ENCODE measurements around the gene TMSB4X.
"Not testable (repeated sequence)": the region's sequence is repeated elsewhere in the genome, so short reads cannot be mapped to it uniquely, and the experiment has no call there.

TMSB4X gene

DNA sequence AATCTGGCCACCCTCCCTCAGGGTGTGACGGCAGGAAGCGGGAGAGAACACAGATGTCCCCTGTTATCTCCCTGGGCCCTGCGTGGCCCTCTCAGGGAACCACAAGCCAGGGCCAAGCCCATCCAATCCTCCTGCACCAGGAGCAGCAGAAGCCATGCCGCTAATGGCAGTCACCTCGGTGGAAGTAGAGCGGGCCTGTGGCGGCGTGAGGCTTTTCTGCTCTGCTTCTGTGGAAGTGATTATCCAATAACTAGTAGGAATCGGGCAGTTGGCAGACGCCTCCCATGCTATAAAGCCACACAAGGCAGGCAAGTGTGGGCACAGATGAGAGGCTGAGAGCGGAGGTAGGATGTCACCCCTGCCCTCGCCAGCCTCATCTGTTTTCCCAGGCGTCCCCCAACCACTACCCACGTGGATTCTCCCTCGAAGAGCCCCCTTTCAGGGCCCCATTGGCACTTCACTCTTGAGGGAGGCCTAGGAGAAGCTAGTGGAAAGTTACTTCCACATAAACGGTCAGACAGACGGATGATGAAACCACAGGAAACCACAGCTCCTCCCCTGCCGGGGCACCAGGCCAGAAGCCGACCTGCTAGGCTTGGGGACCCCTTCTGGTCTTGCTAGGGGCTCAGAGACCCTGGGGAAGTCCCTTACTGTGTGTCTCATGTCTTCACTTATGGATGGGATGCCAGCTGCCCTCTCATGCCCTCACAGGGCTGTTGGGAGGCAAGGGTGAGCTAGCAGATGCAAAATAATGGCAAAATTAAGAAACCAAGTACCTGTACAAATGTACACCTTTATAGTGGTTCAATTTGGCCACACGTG is 18.8 kb upstream of the TMSB4X start:
- no peak for DNase-seq (ENCODE audit: low read depth)

DNA sequence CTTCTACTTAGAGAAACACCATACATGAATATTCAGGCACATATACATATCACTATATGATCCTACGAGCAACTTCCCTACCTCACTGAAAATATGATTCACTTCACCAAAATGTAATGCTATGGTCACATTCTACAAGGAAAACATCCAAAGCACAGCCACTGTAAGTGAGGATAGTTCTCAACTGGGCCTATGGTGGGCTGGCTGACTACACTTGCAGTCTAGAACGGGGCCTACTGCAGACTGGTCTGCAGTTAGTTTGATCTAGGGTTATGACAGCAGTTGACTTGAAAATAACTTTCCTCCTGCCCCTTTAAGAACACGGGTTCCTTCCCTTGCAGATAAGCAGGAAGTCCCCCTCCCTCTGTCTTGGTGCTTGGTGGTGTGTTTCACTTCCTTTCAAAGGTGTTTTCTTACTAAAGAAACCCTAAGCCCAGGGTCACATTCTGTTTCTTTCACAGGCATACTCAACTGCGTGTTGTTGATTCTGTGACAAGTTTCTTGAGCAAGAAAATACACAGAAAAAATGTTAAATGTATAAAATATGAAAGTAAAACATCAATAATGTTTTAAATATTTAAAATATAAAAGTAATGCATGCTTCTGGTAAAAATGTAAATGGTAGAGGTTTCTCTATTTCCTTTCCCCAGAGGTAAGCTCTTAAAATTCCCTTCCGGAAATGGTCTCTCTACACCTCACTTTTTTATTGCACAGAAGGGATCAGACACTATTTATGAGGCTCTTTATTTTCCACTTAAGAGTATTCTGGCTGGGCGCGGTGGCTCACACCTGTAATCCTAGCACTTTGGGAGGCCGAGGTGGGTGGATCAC is 18.0 kb upstream of the TMSB4X start:
- no peak for DNase-seq (ENCODE audit: low read depth)

DNA sequence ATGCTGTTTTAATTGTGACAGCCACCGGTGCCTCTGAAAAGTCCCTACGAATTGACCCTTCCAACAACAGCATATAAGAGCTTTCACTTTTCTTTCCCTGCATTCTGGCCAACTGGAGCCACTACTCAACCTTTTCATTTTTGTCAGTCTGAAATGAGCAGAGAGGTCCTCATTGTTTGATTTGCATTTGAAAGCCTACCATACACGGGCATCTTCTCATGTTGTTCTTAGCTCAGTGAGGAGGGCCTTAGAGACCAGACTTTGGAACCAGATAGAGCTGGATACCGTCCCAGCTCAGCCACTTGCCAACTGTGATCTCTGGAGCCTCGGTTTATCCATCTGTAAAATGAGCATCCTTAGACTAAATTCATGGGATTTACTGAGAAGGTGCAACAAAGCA is 16.9 kb upstream of the TMSB4X start:
- no peak for DNase-seq (ENCODE audit: low read depth)

DNA sequence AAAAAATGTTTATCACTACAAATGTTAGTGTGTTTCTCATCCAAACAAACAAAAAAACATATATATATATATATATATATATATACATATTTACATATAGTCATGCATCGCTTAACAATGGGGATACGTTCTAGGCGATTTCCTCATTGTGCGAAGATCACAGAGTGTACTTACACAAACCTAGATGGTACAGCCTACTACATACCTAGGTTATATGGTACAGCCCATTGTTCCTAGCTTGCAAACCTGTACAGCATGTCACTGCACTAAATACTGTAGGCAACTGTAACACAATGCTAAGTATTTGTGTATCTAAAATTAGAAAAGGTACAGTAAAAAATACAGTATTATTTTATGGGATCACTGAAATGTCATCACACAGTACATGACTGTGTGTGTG is 16.4 kb upstream of the TMSB4X start:
- no peak for DNase-seq (ENCODE audit: low read depth)

DNA sequence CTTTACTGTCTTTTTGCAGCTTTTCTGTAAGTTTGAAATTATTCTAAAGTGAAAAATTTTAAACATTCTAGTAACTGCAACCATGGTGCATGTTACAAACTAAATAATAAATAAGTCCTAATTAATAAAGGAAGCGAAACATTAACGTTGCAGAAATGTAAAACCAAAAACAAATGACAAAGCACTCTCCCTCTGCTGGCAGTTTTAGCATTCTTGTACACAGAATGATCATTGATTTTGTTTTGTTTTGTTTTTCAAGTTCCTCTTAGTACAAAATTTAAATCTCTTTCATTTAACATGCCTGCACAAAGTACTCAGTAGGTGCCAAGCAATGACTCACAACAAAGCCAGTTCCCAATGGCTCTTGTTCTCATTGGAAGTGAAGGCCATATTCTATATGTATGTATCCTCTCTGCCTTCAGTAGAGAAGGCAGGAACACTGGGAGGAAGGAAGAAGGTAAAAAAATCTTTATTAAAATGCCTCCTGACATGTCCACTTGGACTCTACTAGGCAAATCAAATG is 13.7 kb upstream of the TMSB4X start:
- DNase-seq (ENCODE audit: low read depth), result no peak

DNA sequence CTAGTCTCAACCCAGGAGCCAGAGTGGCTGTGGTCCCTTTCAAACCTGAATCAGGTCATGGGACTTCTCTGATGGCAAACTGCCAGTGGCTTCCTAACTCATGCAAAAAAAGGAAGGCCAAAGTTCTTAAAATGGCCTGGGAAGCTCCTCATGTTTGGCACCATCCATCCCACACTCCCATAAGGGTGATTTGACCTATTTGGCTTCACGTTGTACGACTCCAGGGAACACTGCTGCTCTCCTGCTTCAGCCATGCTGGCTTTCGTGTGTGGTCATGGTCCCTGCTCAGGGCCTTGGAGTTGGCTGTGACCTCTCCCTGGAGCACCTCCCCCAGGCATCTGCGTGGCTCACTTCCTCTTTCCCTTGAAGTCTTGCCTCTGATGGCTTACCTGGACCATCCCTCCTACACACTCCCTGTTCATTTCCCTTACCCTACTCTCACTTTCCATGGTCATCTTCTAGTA is 12.8 kb upstream of the TMSB4X start:
- DNase-seq (ENCODE audit: low read depth), result no peak

DNA sequence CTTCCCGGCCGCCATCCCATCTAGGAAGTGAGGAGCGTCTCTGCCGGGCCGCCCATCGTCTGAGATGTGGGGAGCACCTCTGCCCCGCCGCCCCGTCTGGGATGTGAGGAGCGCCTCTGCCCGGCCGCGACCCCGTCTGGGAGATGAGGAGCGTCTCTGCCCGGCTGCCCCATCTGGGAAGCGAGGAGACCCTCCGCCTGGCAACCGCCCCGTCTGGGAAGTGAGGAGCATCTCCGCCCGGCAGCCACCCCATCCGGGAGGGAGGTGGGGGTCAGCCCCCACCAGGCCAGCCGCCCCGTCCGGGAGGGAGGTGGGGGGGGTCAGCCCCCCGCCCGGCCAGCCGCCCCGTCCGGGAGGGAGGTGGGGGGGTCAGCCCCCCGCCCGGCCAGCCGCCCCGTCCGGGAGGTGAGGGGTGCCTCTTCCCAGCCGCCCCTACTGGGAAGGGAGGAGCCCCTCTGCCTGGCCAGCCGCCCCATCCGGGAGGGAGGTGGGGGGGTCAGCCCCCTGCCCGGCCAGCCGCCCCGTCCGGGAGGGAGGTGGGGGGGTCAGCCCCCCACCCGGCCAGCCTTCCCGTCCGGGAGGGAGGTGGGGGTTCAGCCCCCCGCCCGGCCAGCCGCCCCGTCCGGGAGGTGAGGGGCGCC is 11.6 kb upstream of the TMSB4X start:
- not testable (repeated sequence) for DNase-seq (ENCODE audit: low read depth)

DNA sequence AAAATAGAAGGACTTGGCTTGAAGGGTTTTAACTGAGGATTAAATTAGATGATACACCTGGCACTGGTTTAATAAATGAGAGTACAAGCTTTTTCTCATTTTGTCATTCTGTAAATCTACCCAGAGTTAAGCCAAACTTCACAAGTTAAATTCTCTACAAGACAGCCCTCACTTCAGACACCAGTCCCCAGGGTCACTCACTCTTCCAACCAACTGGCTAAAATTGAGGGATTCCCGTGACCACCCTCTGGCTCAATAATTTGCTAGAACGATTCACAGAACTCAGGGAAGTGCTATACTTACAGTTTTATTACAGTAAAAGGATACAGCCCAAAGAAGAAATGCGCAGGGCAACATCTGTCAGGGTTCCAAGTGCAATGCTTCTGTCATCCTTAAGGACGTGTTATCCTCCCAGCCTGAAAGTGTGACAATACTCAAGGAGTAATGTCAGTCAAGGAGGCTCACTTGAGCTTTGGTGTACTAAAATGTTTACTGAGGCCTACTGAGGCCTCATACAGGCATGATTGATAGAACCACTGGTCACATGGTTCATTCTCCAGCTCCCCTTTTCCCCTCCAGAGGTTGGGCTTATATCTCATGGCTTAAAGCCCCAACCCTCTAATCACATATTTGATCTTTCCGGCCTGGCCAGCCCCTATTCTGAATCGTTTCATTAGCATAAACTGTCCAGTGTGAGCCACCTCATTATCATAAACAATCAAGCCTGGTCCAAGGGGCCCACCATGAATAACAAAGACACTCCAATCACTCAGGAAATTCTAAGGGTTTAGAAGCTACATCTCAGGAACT is 9.6 kb upstream of the TMSB4X start:
- DNase-seq (ENCODE audit: low read depth), result no peak

DNA sequence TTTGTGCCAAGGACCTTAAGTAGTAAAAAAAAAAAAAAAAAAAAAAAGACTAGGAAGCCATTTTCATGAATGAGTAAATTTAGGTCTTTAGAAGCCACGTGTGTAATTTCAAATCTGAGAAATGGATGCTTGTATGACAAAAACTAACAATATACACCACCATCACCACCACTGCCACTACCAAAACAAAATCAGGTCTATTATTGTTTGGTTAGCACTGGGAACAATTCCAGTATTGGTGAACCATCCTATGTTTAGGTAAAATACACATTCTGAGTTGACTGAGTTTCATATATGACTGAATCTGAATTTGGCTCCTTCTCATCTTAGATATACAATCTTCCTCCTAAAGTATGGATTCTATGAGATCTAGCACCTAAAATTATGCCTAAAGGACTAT is 8.8 kb upstream of the TMSB4X start:
- no peak for DNase-seq (ENCODE audit: low read depth)

DNA sequence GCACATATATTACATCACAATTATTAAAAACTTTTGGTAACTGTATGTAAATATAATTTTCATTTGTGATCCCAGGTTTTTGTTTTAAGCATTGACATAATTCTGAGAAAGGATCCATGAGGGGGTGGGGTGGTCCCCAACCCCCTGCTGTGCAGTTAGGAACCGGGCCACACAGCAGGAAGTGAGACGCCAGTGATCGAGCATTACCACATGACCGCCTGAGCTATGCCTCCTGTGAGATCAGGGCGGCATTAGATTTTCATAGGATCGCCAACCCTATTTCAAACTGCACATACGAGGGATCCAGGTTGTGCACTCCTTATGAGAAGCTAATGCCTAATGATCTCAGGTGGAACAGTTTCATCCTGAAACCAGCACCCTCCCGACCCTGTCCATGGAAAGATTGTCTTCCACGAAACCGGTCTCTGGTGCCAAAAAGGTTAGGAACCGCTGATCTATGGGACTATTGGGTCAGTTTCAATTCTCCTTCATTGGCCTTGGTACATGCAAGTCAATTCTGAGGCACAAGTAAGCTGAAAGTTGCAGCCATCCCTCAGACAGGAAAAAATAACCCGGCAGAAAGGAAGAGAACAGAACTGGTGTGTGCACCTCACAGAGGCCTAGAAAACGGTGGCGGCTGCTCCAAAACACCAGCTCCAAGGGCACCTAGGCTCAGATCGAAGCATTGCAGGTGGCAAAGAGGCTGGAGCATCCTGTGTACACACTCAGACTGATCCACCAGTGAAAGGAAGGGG is 7.0 kb upstream of the TMSB4X start:
- no peak for DNase-seq (ENCODE audit: low read depth)

DNA sequence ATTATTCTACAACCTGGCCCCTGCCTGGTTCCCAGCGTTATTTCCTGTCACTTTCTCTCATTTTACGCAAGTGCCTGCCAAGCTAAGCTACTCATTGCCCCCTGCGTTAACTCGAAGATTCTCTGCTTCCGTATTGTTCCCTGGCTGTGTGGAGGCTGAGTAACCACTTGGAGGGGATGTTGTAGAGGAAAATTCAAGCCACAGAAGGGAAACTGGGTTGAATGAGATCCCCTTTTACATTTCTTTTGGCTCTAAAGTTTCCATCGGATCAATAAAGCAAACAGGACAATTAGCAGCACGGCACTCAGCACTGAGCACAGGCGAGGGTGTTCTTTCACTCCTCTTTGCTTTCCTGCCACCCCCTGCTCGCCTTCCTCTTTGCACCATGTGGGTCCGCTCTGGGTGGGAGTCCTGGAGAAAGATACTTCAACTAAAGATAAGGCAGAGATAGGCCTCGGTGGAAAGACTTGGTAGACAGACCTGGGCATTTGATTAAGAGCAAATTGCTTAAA is 4.2 kb upstream of the TMSB4X start:
- DNase-seq (ENCODE audit: low read depth), result no peak

DNA sequence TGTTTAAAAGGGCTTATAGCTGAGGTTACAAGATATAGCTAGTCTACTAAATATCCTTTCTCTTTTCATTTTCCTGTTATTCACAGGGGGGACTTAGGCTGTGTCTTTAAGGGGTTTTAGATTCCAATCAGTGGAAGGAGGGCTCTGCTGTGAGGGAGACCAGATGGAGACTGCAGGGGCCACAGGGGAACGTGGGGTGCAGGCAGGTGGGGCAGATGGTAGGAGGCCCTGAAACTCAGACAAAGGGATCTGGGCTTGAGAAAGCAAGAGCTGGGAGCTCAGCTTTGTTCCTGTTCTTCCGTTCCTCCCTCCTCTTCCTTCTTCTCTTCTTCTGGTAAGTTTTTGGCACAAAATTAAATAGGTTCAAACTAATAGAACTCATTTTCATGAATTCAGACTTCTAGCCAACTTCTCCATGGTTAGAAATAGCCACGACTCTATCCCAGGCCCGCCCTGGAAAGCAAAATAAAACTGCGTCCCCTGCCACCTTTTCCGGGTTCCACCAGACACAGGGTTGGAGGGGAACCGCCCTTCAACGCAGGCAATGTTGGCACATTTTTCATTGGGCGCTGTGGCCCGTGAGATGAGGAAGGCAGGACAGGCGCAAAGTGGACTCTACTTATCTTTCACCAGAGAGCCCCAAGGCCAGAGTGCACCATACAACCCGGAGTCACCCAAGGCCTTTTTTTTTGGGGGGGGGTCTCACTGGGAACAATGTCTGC is 3.5 kb upstream of the TMSB4X start:
- DNase-seq (ENCODE audit: low read depth), result no peak

DNA sequence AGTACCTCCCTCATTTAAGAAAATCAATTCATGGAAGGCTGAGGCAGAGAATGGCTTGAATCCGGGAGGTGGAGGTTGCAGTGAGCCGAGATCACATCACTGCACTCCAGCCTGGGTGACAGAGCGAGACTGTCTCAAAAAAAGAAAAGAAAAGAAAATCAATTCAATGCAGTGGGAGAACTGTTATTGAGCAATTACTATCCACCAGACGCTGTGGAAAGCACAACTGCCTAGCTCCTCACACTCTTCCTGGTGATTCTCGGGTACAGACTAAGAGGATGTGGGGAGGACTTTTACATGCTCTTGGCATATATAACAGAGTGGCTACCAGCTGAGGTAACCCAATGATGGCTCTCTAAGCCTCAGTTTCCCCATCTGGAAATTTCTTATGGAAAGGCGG is 2.7 kb upstream of the TMSB4X start:
- DNase-seq (ENCODE audit: low read depth), result no peak

DNA sequence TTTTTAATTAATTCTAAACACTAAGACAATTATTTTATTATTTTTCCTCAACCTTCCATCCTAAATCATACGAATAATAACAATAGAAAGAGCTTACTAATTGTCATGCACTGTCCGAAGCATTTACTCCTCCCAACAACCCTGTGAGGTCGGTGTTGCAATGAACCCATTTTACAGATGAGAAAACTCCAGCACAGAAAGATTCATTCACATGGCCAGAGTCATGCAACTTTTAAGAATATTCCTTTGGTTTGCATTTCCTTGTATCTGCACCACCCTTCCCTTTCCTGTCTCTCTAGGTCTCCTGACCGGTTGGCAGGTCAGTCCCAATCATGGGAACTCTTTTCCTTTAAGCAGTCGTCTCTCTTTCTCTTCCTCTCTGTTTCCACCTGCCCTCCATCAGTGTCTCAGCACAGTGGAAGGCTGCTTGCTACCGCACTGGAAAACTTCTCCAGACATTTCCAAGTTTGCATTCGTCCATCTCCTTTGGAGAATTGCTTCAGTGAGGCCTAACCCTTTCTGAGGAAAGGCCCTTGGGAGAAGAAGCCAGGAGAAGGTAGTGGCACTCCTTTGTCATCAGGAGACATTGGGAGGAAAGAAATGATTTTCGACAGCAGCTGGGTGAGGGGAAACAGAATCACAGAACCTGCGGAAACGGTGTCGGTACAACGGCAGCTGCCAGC is 1.9 kb upstream of the TMSB4X start:
- DNase-seq (ENCODE audit: low read depth), result no peak

DNA sequence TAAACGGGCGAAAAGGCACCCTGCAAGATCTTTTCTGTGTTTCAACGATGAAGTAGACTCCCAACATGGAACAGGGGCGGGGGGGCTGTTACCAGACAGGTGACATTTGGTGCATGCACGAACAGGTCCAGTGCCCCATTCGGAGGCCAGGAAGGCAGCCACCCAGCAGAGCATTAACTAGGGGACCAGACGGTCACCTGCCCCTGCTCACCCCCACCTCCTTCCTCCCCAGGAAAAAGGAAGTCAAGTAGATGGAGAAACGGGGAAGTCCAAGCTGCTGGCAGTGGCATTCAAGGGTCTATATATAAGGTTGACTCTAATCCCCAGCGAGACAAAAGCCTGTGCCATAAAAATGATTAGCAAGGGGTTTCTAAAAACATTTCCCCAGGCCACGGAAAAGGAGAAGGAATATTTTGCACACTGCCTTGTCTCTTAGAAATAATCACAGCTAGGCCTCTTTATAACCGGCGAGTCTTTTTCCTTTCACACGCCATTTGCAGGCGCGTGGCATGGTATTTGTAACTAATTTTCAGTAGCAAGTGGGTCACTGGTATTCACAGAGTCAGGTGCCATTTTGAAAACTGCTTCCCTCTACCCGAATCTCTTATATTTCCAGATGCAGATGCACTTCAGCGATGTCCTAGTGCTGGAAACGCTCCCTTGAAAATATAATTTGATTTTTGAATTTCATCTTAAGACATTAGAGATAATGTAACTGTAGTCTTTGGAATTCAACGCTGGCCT is 1.2 kb upstream of the TMSB4X start:
- no peak for DNase-seq (ENCODE audit: low read depth)

DNA sequence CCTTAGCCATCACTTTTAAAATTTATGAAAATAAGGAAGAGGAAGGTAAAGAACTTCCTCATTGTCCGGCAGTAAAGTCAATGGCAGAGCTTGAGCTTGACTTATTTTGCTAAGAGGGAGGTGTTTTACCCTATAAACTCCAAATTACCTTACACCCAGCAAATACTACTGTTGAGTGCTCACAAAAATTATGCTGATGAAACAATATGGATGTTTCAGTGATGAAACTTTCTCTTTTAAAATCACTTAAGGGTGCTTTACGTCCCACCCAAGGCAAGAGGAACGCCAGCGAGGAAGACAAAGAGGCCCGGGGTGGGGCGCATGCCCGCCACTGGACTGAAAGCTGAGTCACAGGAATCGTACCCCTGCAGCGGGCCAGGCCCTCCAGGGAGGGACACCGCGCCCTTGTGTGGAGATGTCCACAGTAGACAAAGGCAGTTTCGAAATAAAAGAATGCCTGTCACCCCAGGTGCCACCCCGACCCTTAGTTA is 560 bp upstream of the TMSB4X start:
- no peak for DNase-seq (ENCODE audit: low read depth)

DNA sequence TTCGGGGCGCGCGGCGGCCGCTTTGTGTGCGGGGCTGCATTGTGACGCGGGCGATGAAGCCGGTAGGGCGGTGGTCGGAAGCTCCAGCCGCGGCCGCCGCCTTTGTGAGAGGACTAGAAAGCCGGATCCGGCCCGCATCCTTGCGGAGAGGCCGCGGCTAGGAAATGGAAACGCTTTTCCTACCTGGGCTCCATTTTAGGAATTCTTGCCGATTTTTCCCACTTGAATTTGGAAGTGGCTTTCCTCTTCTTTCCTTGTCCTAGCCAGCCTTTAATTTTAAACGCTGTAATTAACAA is 708 bp downstream of the TMSB4X start:
- no peak for DNase-seq (ENCODE audit: low read depth)

DNA sequence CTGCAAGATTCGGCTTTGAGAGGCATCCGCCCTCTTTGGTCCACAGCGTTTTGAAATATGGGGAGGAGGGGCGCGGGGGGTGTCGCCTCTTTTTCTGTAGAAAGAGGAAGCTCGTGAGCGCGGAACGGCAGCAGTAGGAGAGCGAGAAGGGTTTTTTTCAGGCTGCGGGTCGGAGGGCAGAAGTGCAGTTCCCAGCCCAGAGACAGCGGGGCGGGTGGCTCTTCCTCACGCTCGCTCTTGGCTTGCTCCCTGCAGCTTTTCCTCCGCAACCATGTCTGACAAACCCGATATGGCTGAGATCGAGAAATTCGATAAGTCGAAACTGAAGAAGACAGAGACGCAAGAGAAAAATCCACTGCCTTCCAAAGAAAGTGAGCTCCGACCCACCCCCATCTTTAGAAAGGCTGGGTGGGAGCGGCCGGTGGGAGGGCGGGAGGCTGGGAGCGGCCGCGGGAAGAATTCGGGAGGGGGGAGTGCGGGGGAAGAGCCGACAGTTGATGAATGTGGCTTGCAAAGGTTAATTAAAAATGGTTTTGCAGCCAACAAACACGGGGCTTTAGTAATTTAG is 1.2 kb downstream of the TMSB4X start:
- no peak for DNase-seq (ENCODE audit: low read depth)

All from HS-5 (cell line).